GM12878 (cell line): ENCODE data around the gene TEKT1.

ENCODE experiments used
- BACH1 ChIP-seq: fragments of 450-650 bp; IDR thresholded peaks from 2 replicates; pipeline ENCODE4 v1.6.1; 2017; ENCODE audit warnings: mild to moderate bottlenecking, borderline replicate concordance
- EZH2 ChIP-seq: IDR thresholded peaks from 2 replicates; pipeline ENCODE4 v1.6.1; 2012; ENCODE audit warnings: low read depth, mild to moderate bottlenecking, control low read depth, inconsistent platforms, low read length, borderline replicate concordance; ENCODE audit not compliant: control insufficient read depth
- MTA3 ChIP-seq: IDR thresholded peaks from 2 replicates; pipeline ENCODE4 v1.6.1; 2012; ENCODE audit warnings: low read length, inconsistent platforms, borderline replicate concordance
- PBX3 ChIP-seq: IDR thresholded peaks from 2 replicates; pipeline ENCODE4 v1.6.1; 2011; ENCODE audit warnings: mild to moderate bottlenecking, low read depth, low read length, moderate library complexity; ENCODE audit not compliant: insufficient replicate concordance
- SMC3 ChIP-seq: IDR thresholded peaks from 2 replicates; pipeline ENCODE4 v1.6.1; 2011; ENCODE audit warnings: low read length, improper control_type of control experiment, borderline replicate concordance
- SREBF2 ChIP-seq: IDR thresholded peaks from 2 replicates; pipeline ENCODE4 v1.6.1; 2012; ENCODE audit warnings: mild to moderate bottlenecking, low read length
- TF ChIP-seq, protein P1 (sequence below), 3 experiments: IDR thresholded peaks in 2 of 3; conservative IDR thresholded peaks in 1 of 3; 2 replicates each; pipeline ENCODE4 v1.5.1; 2011; ENCODE audit warnings: low read depth in 3 of 3, low read length in 3 of 3, mild to moderate bottlenecking in 3 of 3, control low read depth in 2 of 3, moderate library complexity in 2 of 3, inconsistent platforms in 1 of 3, mixed read lengths in 1 of 3; ENCODE audit not compliant: control insufficient read depth in 2 of 3, insufficient read depth in 1 of 3; ENCODE audit errors: extremely low read depth in 1 of 3

- TF ChIP-seq SMC3 = no peak
- TF ChIP-seq MTA3 = no peak
- no peak for TF ChIP-seq EZH2
- TF ChIP-seq BACH1 = no peak
- TF ChIP-seq PBX3 = no peak
- TF ChIP-seq SREBF2 = no peak
- TF ChIP-seq, protein P1, sequence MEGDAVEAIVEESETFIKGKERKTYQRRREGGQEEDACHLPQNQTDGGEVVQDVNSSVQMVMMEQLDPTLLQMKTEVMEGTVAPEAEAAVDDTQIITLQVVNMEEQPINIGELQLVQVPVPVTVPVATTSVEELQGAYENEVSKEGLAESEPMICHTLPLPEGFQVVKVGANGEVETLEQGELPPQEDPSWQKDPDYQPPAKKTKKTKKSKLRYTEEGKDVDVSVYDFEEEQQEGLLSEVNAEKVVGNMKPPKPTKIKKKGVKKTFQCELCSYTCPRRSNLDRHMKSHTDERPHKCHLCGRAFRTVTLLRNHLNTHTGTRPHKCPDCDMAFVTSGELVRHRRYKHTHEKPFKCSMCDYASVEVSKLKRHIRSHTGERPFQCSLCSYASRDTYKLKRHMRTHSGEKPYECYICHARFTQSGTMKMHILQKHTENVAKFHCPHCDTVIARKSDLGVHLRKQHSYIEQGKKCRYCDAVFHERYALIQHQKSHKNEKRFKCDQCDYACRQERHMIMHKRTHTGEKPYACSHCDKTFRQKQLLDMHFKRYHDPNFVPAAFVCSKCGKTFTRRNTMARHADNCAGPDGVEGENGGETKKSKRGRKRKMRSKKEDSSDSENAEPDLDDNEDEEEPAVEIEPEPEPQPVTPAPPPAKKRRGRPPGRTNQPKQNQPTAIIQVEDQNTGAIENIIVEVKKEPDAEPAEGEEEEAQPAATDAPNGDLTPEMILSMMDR (IDR thresholded peaks at IDR 0.05 in 2 of 3, conservative IDR thresholded peaks at IDR 0.05 in 1 of 3; ENCODE audit: control insufficient read depth in 2 of 3, extremely low read depth in 1 of 3, insufficient read depth in 1 of 3, low read depth in 3 of 3, low read length in 3 of 3) = no peak
Observed at GRCh38 chr17:6780886-6781285, 50.6 kb downstream of the TEKT1 start.
